ENCODE data around the gene NRXN3.

NRXN3 gene

GRCh38 chr14:79318371-79318770 is 1148.2 kb downstream of the NRXN3 start:
- Histone ChIP-seq H3K4me3 (ENCODE audit: severe bottlenecking) (no peak overlapping the region), H3K9me3 (ENCODE audit: severe bottlenecking) (no peaks in the 10 kb centered on the region), H3K27ac (ENCODE audit: poor library complexity, severe bottlenecking) (no peak overlapping the region), H3K27me3 (ENCODE audit: insufficient read depth, poor library complexity, severe bottlenecking) (peaks cover 4% of the 10 kb centered on the region), H3K4me1 (ENCODE audit: insufficient read depth, poor library complexity, severe bottlenecking) (no peaks in the 10 kb centered on the region), H3K36me3 (ENCODE audit: low read depth) (no peaks in the 10 kb centered on the region)
- DNase-seq (ENCODE audit: low spot score) (no peak), ATAC-seq (ENCODE audit: low read depth) (no peak)
- no peak for TF ChIP-seq CTCF (IDR thresholded peaks at IDR 0.05; ENCODE audit: poor library complexity, severe bottlenecking)

- no peaks in the 10 kb centered on the region for H3K27me3 ChIP-seq (ENCODE audit: insufficient read depth, poor library complexity, severe bottlenecking)
- no peaks in the 10 kb centered on the region for H3K36me3 ChIP-seq (ENCODE audit: low read depth)
- H3K9me3 ChIP-seq (ENCODE audit: severe bottlenecking): no peaks in the 10 kb centered on the region
- DNase-seq (ENCODE audit: low spot score) (no peak), ATAC-seq (ENCODE audit: low read depth) (no peak)
- no peaks in the 10 kb centered on the region for H3K4me1 ChIP-seq (ENCODE audit: insufficient read depth, poor library complexity, severe bottlenecking)
- H3K4me3 ChIP-seq (ENCODE audit: severe bottlenecking): no peak overlapping the region
- TF ChIP-seq CTCF (IDR thresholded peaks at IDR 0.05; ENCODE audit: poor library complexity, severe bottlenecking): no peak
- H3K27ac ChIP-seq (ENCODE audit: poor library complexity, severe bottlenecking): no peak overlapping the region
These were observed 1150.4 kb downstream of the NRXN3 start for GRCh38 chr14:79320561-79320960.

GRCh38 chr14:79321070-79321469 is 1150.9 kb downstream of the NRXN3 start:
- Histone ChIP-seq H3K36me3 (ENCODE audit: low read depth) (no peaks in the 10 kb centered on the region), H3K9me3 (ENCODE audit: severe bottlenecking) (no peaks in the 10 kb centered on the region), H3K4me1 (ENCODE audit: insufficient read depth, poor library complexity, severe bottlenecking) (no peaks in the 10 kb centered on the region), H3K4me3 (ENCODE audit: severe bottlenecking) (no peak overlapping the region), H3K27me3 (ENCODE audit: insufficient read depth, poor library complexity, severe bottlenecking) (no peaks in the 10 kb centered on the region), H3K27ac (ENCODE audit: poor library complexity, severe bottlenecking) (no peak overlapping the region)
- no peak for DNase-seq (ENCODE audit: low spot score)
- no peak for TF ChIP-seq CTCF (IDR thresholded peaks at IDR 0.05; ENCODE audit: poor library complexity, severe bottlenecking)
- no peak for ATAC-seq (ENCODE audit: low read depth)

GRCh38 chr14:79325071-79325470 is 1154.9 kb downstream of the NRXN3 start:
- ATAC-seq (ENCODE audit: low read depth): no peak
- H3K9me3 ChIP-seq (ENCODE audit: severe bottlenecking): no peaks in the 10 kb centered on the region
- no peaks in the 10 kb centered on the region for H3K4me1 ChIP-seq (ENCODE audit: insufficient read depth, poor library complexity, severe bottlenecking)
- no peak overlapping the region for H3K4me3 ChIP-seq (ENCODE audit: severe bottlenecking)
- no peaks in the 10 kb centered on the region for H3K36me3 ChIP-seq (ENCODE audit: low read depth)
- no peak for TF ChIP-seq CTCF (IDR thresholded peaks at IDR 0.05; ENCODE audit: poor library complexity, severe bottlenecking)
- no peak overlapping the region for H3K27ac ChIP-seq (ENCODE audit: poor library complexity, severe bottlenecking)
- H3K27me3 ChIP-seq (ENCODE audit: insufficient read depth, poor library complexity, severe bottlenecking): no peaks in the 10 kb centered on the region
- no peak for DNase-seq (ENCODE audit: low spot score)

- no peak for DNase-seq (ENCODE audit: low spot score)
- Histone ChIP-seq H3K27me3 (ENCODE audit: insufficient read depth, poor library complexity, severe bottlenecking) (no peaks in the 10 kb centered on the region), H3K36me3 (ENCODE audit: low read depth) (no peaks in the 10 kb centered on the region), H3K9me3 (ENCODE audit: severe bottlenecking) (no peaks in the 10 kb centered on the region), H3K4me1 (ENCODE audit: insufficient read depth, poor library complexity, severe bottlenecking) (no peaks in the 10 kb centered on the region), H3K4me3 (ENCODE audit: severe bottlenecking) (no peak overlapping the region), H3K27ac (ENCODE audit: poor library complexity, severe bottlenecking) (no peak overlapping the region)
- TF ChIP-seq CTCF (IDR thresholded peaks at IDR 0.05; ENCODE audit: poor library complexity, severe bottlenecking): no peak
- ATAC-seq (ENCODE audit: low read depth): no peak
These were observed 1155.4 kb downstream of the NRXN3 start for GRCh38 chr14:79325557-79325956.

All from RWPE2 (cell line).